Measurements from ENCODE around the gene RGSL1.
"Not testable (repeated sequence)": the region's sequence is repeated elsewhere in the genome, so short reads cannot be mapped to it uniquely, and the experiment has no call there.

Gene RGSL1

GRCh38 chr1:182447124-182447523 lies 2.8 kb upstream of the RGSL1 start:
- DNase-seq: not testable (repeated sequence)

DNA sequence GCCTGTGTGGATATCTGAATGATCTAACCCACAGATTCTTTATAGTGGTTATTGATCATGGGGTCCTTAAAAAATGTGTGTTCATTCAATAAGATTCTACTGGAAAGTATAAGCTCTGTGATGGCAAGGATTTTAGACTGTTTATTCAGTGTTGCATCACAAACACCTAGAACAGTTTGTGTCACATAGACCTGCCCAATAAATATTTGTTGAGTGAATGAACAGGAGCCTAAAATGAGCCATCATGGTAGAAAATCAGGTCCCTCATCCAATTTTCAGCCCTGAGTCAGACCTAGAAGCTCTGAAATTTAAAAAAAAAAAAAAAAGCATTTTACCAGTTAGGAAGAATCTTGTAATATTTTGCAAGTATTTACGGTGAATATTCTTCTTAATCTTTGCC lies 2.3 kb upstream of the RGSL1 start:
- DNase-seq: no peak

DNA sequence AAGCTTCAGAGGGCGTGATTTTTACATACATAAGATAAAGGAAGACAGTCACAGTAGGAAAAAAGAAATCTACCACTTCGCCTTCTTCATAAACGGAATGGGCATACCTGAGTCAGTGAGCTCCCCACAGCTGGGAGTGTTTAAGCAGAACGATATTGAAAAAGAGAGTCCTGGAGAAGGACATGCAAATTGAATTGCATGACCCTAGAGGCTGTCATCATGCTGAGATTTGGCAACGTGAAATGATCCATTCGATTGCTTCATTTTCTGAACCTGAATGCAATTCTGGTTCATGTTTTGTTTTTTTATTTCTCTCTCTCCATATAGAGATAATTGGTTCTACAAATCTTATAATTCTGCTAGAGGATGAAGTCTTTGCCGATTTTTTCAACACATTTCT lies 3.7 kb downstream of the RGSL1 start:
- DNase-seq: no peak

DNA sequence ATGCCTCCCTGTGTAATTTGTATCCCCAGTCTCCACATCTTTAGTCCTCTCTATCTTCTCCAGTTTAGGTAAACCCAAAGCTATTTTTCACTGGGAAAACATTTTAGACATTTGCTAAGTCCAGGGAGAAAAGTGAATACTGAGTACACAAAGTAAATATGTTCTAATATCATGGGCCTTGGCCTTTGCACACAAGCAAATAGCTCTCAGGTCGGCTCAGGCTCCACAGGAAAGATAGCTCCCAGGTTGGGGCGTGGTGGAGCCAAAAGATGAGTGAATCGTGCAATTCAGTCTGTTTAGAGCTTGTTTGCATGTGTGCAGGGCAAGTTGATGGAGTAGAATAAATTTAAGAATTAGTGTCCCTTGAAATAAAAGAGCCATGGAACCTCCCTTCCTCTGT lies 7.9 kb downstream of the RGSL1 start:
- no peak for DNase-seq

GRCh38 chr1:182459949-182460348 lies 10.0 kb downstream of the RGSL1 start:
- no peak for DNase-seq

GRCh38 chr1:182460550-182460951 lies 10.6 kb downstream of the RGSL1 start:
- DNase-seq: no peak

GRCh38 chr1:182473556-182473955 lies 23.6 kb downstream of the RGSL1 start:
- DNase-seq: no peak

DNA sequence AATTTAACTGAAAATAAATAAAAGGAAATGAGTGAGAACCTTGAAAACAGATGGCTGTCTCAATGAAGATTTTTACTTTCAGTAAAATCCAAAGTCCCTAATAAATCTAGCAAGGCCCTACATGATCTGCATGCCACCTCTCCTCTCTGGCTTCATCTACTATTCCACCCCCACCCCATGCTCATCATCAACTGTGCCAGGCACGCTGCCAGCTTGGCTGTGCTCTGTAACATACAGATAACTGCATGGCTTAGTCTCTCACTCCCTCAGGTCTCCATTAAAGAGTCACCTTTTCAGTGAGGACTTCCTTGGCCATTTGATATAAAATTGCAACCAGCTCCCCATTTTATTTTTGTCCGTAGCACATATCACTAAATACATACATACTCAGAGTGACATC lies 26.7 kb downstream of the RGSL1 start:
- no peak for DNase-seq

DNA sequence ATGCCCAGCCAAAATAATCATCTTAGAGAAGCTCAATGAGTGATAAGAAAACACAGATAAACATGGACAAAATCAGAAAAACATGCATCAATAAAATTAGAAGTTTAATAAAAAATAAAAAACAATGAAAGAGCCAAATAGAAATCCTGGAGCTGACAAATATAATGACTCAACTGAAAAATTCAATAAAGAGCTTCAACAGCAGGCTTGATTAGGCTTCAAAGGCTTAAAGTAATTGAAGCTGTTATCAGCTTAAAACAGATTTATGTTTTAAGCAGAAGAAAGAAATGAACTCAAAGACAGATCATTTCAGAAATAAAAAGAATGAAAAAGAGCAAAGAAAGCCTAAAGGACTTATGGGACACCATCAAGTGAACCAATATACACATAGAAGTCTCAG lies 28.3 kb downstream of the RGSL1 start:
- DNase-seq: no peak

- no peak for DNase-seq
Observed at GRCh38 chr1:182484067-182484466, 34.1 kb downstream of the RGSL1 start.

DNA sequence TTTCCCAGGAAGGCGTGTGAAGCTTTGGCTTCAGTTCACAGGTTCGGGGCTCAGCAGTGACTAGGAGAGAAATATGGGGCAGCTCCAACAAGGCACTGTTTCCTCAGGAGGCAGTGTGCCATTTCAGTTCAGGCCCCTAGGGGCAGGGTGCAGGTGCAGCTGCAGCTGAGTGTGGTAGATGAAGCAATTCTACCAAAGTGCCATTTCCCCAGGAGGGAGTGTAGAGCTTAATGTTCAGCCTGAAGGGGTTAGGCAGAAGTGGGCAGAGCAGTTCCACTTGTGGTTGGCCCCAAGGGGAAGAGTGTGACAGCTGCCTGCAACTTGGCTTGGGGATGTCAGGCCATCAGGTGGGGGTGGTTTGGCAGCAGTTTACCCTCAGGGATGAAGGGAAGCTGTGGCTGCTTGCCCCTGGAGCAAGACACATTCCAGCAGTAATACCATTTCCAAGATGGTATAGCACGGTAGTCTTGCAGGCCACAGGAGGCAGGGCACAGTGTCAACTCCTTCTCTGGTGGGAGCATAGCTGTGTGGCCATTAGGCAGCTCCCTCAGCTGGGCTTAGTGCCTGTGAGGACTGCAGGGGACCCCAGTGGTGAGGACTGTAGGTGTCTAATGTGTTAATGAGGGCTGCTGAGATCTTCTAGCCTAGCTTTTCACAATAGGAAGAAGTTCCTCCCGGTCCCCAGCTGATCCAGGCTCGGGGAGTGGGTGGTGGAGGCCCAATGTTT lies 34.7 kb downstream of the RGSL1 start:
- no peak for DNase-seq

DNA sequence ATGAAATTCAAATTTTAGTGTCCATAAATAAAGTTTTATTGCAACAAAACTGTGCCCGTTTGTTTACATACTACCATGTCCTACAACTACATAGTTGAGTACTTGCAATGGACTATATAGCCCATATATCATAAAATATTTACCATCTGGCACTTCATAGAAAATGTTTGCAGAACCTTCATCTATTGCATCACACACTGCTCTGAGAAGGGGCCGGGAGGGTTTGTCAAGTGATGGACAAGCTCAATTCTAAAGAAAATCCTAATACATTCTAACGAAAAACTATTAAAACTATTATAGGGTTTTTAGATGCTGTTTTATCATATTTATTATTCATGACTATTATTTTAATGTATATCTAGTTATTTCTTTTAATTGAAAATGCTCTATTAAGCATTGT lies 35.9 kb downstream of the RGSL1 start:
- DNase-seq: no peak

- no peak for DNase-seq
Observed at GRCh38 chr1:182488803-182489202, 38.9 kb downstream of the RGSL1 start.

- DNase-seq: no peak
Observed at GRCh38 chr1:182493063-182493462, 43.1 kb downstream of the RGSL1 start.

GRCh38 chr1:182495002-182495401 lies 45.1 kb downstream of the RGSL1 start:
- no peak for DNase-seq

DNA sequence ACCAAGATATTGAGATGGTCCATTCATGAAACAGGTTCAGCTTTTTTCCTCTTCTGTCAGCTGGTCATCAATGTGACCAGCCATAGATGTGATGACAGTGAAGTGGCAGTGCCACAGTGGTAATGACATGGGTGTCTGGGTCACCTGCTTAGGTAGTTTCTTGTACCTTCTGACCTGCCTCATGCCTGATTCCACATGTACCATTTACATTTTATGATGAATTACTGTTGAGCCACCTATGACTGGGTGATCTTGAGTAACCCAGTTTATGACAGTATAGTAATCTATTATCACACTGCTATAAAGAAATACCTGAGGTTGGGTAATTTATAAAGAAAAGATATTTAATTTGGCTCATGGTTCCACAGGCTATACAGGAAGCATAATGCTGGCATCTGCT lies 45.7 kb downstream of the RGSL1 start:
- no peak for DNase-seq

DNA sequence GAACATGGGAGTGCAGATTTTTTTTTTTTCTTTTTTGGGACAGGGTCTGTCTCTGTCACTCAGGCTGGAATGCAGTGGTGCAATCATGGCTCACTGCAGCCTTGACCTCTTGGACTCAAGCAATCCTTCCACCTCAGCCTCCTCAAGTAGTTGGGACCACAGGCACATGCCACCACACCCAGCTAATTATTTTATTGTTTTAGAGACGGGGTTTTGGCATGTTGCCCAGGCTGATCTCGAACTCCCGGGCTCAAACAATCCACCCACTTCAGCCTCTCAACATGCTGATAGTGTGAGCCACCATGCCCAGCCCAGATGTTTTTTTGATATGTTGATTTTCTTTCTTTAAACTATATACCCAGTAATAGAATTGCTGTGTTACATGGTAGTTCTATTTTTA lies 57.7 kb downstream of the RGSL1 start:
- no peak for DNase-seq

GRCh38 chr1:182515556-182515955 lies 65.6 kb downstream of the RGSL1 start:
- no peak for DNase-seq

DNA sequence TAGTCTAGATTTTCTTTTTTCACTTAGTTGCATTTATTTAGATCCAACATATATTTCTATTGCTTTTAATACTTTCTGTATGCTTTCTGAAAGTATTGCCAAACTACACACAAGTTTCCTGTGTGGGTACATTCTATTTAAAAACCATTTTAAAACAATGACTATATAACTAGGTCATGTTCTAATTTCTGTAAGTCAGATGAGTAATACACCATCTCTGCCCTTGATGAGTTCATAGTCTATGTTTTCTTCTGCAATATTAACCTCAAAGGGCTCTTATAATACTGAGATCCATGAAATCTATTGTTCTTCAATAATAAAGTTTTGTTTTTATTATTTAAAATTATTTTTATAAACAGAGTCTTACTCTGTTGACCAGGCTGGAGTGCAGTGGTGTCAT lies 70.8 kb downstream of the RGSL1 start:
- no peak for DNase-seq

- no peak for DNase-seq
Observed at GRCh38 chr1:182525342-182525741, 75.4 kb downstream of the RGSL1 start.

GRCh38 chr1:182527680-182528079 lies 77.7 kb downstream of the RGSL1 start:
- no peak for DNase-seq

DNA sequence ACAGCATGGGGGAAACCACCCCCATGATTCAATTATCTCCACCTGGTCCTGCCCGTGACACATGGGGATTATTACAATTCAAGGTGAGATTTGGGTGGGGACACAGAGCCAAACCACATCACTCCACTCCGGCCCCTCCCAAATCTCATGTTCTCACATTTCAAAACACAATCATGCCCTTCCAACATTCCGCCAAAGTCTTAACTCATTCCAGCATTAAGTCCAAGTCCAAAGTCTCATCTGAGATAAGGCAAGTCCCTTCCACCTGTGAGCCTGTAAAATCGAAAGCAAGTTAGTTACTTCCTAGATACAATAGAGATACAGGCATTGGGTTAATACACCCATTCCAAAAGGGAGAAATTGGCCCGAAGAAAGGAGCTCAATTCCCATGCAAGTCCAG lies 78.3 kb downstream of the RGSL1 start:
- DNase-seq: not testable (repeated sequence)

GRCh38 chr1:182533896-182534295 lies 84.0 kb downstream of the RGSL1 start:
- no peak for DNase-seq

DNA sequence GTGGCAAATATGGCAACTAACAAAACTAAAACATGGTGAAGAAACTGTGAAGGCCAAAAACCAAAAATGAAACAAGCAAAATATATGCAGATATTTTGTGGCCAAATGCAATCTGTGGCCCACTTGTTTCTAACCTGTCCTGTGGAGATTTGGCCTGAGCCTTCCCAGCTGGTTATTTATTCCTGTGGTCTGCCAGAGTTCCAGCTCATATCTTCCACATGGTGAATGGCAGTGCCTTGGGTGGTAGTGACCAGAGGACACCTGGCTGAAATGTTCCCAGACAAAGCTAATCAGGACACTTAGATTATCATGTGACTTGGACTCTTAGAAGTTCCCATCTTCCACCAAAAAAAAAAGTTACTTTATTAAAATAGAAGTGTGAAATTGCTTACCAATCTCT lies 99.4 kb downstream of the RGSL1 start:
- DNase-seq: no peak

DNA sequence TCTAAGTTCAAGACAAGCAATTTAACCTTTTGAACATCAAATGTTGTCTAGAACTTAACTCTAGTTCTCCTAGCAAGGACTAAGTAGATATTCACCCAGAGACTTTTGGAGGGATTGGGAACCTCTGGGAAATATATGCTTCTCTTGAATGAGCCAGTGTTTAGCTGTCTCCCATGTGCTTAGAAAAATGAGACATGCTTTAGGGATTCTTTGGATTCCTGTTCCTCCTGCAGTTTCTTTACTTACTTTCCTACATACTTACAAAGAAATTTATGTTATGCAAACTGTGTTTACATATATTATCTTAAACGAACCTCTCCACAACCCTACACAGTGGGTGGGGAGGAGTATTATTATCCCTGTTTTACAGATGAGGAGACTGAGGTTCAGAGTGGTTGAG lies 99.9 kb downstream of the RGSL1 start:
- DNase-seq: no peak

GRCh38 chr1:182552527-182552926 lies 102.6 kb downstream of the RGSL1 start:
- DNase-seq: no peak
